ENCODE measurements around the gene TMEM141.

- TF ChIP-seq EZH2 (IDR thresholded peaks at IDR 0.05; ENCODE audit: insufficient read depth, poor library complexity, severe bottlenecking) = no peak
- no peak for TF ChIP-seq EZH2phosphoT487 (IDR thresholded peaks at IDR 0.05; ENCODE audit: insufficient read depth, low read depth)
Observed at GRCh38 chr9:136759436-136760325, 31.5 kb upstream of the TMEM141 start.

All from GM23248 (cell line).